DMS114 treated with DMSO at 0.1 percent for 48 hours (cell line): ENCODE measurements around the gene PTH2R.

ENCODE experiments used
- DNase-seq: peaks from one replicate; lab custom pipeline; 2025; ENCODE audit not compliant: unreplicated experiment; lab: John Stamatoyannopoulos, UW

The PTH2R gene

GRCh38 chr2:208541989-208542464, 135.4 kb downstream of the PTH2R start:
- DNase-seq, result no peak

- no peak for DNase-seq
Measured at GRCh38 chr2:208542465-208543041, 136.0 kb downstream of the PTH2R start.
